ENCODE data around the gene PARS2.

GRCh38 chr1:54777011-54777410 is 12.7 kb upstream of the PARS2 start:
- TF ChIP-seq CTCF (conservative IDR thresholded peaks at IDR 0.05; ENCODE audit: low read depth, low read length): no peak
- TF ChIP-seq RCOR1 (IDR thresholded peaks at IDR 0.05; ENCODE audit: insufficient replicate concordance, low read length): no peak
